RWPE2 (cell line): ENCODE results near the gene CACNA1H.
A peak's percentile ranks its signal among the peaks of the same experiment; 100 is the strongest.

Source experiments
- ATAC-seq: fragments of 200-7000 bp; cut with Tn5 transposase; 3 replicates; pipeline ENCODE4 v1.9.1; 2021; ENCODE audit warnings: low read depth
- DNase-seq: peaks from one replicate; pipeline ENCODE4 v3.0.0-alpha.2; 2020; ENCODE audit warnings: low spot score
- H3K27ac ChIP-seq: fragments of 450-650 bp; 2 replicates; pipeline ENCODE4 v1.5.1; 2017; ENCODE audit warnings: mild to moderate bottlenecking; ENCODE audit not compliant: poor library complexity, severe bottlenecking
- H3K27me3 ChIP-seq: fragments of 250-450 bp; sonication (Bioruptor Pico); 2 replicates; pipeline ENCODE4 v1.5.1; 2021; ENCODE audit warnings: mild to moderate bottlenecking, moderate library complexity; ENCODE audit not compliant: insufficient read depth, poor library complexity, severe bottlenecking
- H3K36me3 ChIP-seq: fragments of 250-450 bp; sonication (Bioruptor Pico); 2 replicates; pipeline ENCODE4 v1.5.1; 2020; ENCODE audit warnings: low read depth, mild to moderate bottlenecking, moderate library complexity
- H3K4me1 ChIP-seq: fragments of 250-450 bp; sonication (Bioruptor Pico); 2 replicates; pipeline ENCODE4 v1.5.1; 2021; ENCODE audit warnings: mild to moderate bottlenecking, moderate library complexity; ENCODE audit not compliant: insufficient read depth, poor library complexity, severe bottlenecking
- H3K4me3 ChIP-seq: fragments of 250-450 bp; sonication (Bioruptor Pico); 2 replicates; pipeline ENCODE4 v1.5.1; 2021; ENCODE audit warnings: mild to moderate bottlenecking, moderate library complexity; ENCODE audit not compliant: severe bottlenecking
- H3K9me3 ChIP-seq: fragments of 250-450 bp; sonication (Bioruptor Pico); 2 replicates; pipeline ENCODE4 v1.5.1; 2021; ENCODE audit warnings: mild to moderate bottlenecking, moderate library complexity; ENCODE audit not compliant: severe bottlenecking
- CTCF ChIP-seq: fragments of 450-650 bp; IDR thresholded peaks from one replicate; pipeline ENCODE4 v1.5.1; 2017; ENCODE audit warnings: mild to moderate bottlenecking, moderate library complexity; ENCODE audit not compliant: poor library complexity, severe bottlenecking

CACNA1H gene

GRCh38 chr16:1152651-1153259 is at the start of gene CACNA1H:
TSS of gene CACNA1H (plus strand) at chr16:1153106. CDS start at chr16:1153738, 632 bp downstream.
- H3K9me3 ChIP-seq = no peaks in the 10 kb centered on the region
- H3K4me3 ChIP-seq = no peak within 1 kb of the TSS
- DNase-seq (no peak), ATAC-seq (no peak)
- peaks cover 51% of the 10 kb centered on the region for H3K27me3 ChIP-seq
- no peak for TF ChIP-seq CTCF
- H3K4me1 ChIP-seq = no peaks in the 10 kb centered on the region
- no peaks in the 10 kb centered on the region for H3K36me3 ChIP-seq
- H3K27ac ChIP-seq = no peak within 1 kb of the TSS

GRCh38 chr16:1103636-1103980 is 49.3 kb upstream of the CACNA1H start:
- H3K27me3 ChIP-seq = peaks cover 21% of the 10 kb centered on the region
- DNase-seq (no peak), ATAC-seq (no peak)
- no peaks in the 10 kb centered on the region for H3K4me1 ChIP-seq
- H3K27ac ChIP-seq = no peak overlapping the region
- H3K9me3 ChIP-seq = no peaks in the 10 kb centered on the region
- no peak overlapping the region for H3K4me3 ChIP-seq
- TF ChIP-seq CTCF = no peak
- H3K36me3 ChIP-seq = no peaks in the 10 kb centered on the region

- ATAC-seq = peak; percentile 70
- peaks cover 42% of the 10 kb centered on the region for H3K27me3 ChIP-seq
- no peak for DNase-seq
- H3K27ac ChIP-seq = no peak overlapping the region
- no peaks in the 10 kb centered on the region for H3K9me3 ChIP-seq
- H3K36me3 ChIP-seq = no peaks in the 10 kb centered on the region
- no peak overlapping the region for H3K4me3 ChIP-seq
- no peaks in the 10 kb centered on the region for H3K4me1 ChIP-seq
- TF ChIP-seq CTCF = peak; percentile 63
Measured at GRCh38 chr16:1105888-1106620, 46.9 kb upstream of the CACNA1H start.

GRCh38 chr16:1106659-1107058 is 46.2 kb upstream of the CACNA1H start:
- Histone ChIP-seq H3K36me3 (no peaks in the 10 kb centered on the region), H3K4me1 (no peaks in the 10 kb centered on the region), H3K9me3 (no peaks in the 10 kb centered on the region), H3K4me3 (no peak overlapping the region), H3K27ac (no peak overlapping the region), H3K27me3 (peaks cover 48% of the 10 kb centered on the region)
- ATAC-seq (no peak), DNase-seq (no peak)
- peak; percentile 40 for TF ChIP-seq CTCF

- ATAC-seq (no peak), DNase-seq (no peak)
- no peak overlapping the region for H3K4me3 ChIP-seq
- peaks cover 50% of the 10 kb centered on the region for H3K27me3 ChIP-seq
- H3K36me3 ChIP-seq = no peaks in the 10 kb centered on the region
- no peaks in the 10 kb centered on the region for H3K9me3 ChIP-seq
- no peak for TF ChIP-seq CTCF
- no peaks in the 10 kb centered on the region for H3K4me1 ChIP-seq
- no peak overlapping the region for H3K27ac ChIP-seq
Measured at GRCh38 chr16:1107141-1107540, 45.8 kb upstream of the CACNA1H start.
